ENCODE measurements around the gene OTOF. TPM values are rescaled to one million over a fixed set of nuclear protein-coding genes. Genes with fewer than 3 reads are reported as not detected.

Gene OTOF
- total RNA-seq, 6 experiments from 2014 or later = 0.05 TPM; not detected in 5

GRCh38 chr2:26487192-26487591 is 9.3 kb upstream of the OTOF start:
- no peak overlapping the region for H3K4me3 Mint-ChIP-seq
- H3K27me3 Mint-ChIP-seq (ENCODE audit: insufficient read depth) = peaks cover 20% of the 10 kb centered on the region
- H3K27ac Mint-ChIP-seq = no peak overlapping the region
- no peaks in the 10 kb centered on the region for H3K9me3 Mint-ChIP-seq
- H3K4me1 Mint-ChIP-seq (ENCODE audit: low read depth) = no peaks in the 10 kb centered on the region
- H3K36me3 Mint-ChIP-seq (ENCODE audit: low read depth) = no peaks in the 10 kb centered on the region
- TF ChIP-seq CTCF (IDR thresholded peaks at IDR 0.05) = no peak
- DNase-seq = no peak

- Mint-ChIP-seq H3K27ac (no peak overlapping the region), H3K27me3 (ENCODE audit: insufficient read depth) (peaks cover 20% of the 10 kb centered on the region), H3K4me3 (no peak overlapping the region), H3K9me3 (no peaks in the 10 kb centered on the region), H3K4me1 (ENCODE audit: low read depth) (no peaks in the 10 kb centered on the region), H3K36me3 (ENCODE audit: low read depth) (no peaks in the 10 kb centered on the region)
- TF ChIP-seq CTCF (IDR thresholded peaks at IDR 0.05) = no peak
- DNase-seq = no peak
Measured at GRCh38 chr2:26486789-26487188, 8.9 kb upstream of the OTOF start.

- no peaks in the 10 kb centered on the region for H3K4me1 Mint-ChIP-seq (ENCODE audit: low read depth)
- no peak overlapping the region for H3K27ac Mint-ChIP-seq
- DNase-seq = no peak
- no peak for TF ChIP-seq CTCF (IDR thresholded peaks at IDR 0.05)
- no peaks in the 10 kb centered on the region for H3K36me3 Mint-ChIP-seq (ENCODE audit: low read depth)
- H3K9me3 Mint-ChIP-seq = no peaks in the 10 kb centered on the region
- peaks cover 23% of the 10 kb centered on the region for H3K27me3 Mint-ChIP-seq (ENCODE audit: insufficient read depth)
- no peak overlapping the region for H3K4me3 Mint-ChIP-seq
Measured at GRCh38 chr2:26485725-26486418, 7.9 kb upstream of the OTOF start.

- H3K4me1 Mint-ChIP-seq (ENCODE audit: low read depth) = no peaks in the 10 kb centered on the region
- no peak overlapping the region for H3K4me3 Mint-ChIP-seq
- no peaks in the 10 kb centered on the region for H3K36me3 Mint-ChIP-seq (ENCODE audit: low read depth)
- H3K27ac Mint-ChIP-seq = no peak overlapping the region
- H3K9me3 Mint-ChIP-seq = no peaks in the 10 kb centered on the region
- H3K27me3 Mint-ChIP-seq (ENCODE audit: insufficient read depth) = peaks cover 19% of the 10 kb centered on the region
- no peak for TF ChIP-seq CTCF (IDR thresholded peaks at IDR 0.05)
- DNase-seq = no peak
Measured at GRCh38 chr2:26485099-26485498, 7.2 kb upstream of the OTOF start.

GRCh38 chr2:26484579-26484978 is 6.7 kb upstream of the OTOF start:
- no peak for DNase-seq
- no peaks in the 10 kb centered on the region for H3K9me3 Mint-ChIP-seq
- H3K27ac Mint-ChIP-seq = no peak overlapping the region
- no peak overlapping the region for H3K4me3 Mint-ChIP-seq
- H3K4me1 Mint-ChIP-seq (ENCODE audit: low read depth) = no peaks in the 10 kb centered on the region
- no peak for TF ChIP-seq CTCF (IDR thresholded peaks at IDR 0.05)
- H3K36me3 Mint-ChIP-seq (ENCODE audit: low read depth) = no peaks in the 10 kb centered on the region
- H3K27me3 Mint-ChIP-seq (ENCODE audit: insufficient read depth) = peaks cover 16% of the 10 kb centered on the region
